Raji (cell line): ENCODE data around the gene CACNA2D4.

Experiments
- POLR2A ChIP-seq: IDR thresholded peaks from 2 replicates; pipeline ENCODE4 v1.6.1; 2011; ENCODE audit warnings: low read depth, low read length, control low read depth; ENCODE audit not compliant: insufficient read depth

The CACNA2D4 gene

DNA sequence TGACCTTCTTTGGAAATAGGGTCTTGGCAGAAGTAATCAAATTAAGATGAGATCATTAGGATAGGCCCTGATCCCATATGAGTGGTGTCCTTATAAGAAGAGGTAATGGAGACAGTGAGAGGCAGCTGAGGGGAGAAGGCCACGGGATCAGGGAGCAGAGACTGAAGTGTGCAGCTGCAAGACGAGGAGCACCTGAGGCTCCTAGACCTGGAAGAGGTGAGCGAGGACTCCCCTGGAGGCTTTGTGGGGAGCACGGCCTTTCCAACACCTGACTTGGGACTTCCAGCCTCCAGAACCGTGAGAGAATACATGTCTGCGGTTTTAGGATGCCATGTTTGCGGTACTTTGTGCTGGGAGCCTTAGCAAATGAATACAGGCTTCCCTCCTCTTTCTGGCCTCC lies 60.6 kb downstream of the CACNA2D4 start:
- no peak for TF ChIP-seq POLR2A

DNA sequence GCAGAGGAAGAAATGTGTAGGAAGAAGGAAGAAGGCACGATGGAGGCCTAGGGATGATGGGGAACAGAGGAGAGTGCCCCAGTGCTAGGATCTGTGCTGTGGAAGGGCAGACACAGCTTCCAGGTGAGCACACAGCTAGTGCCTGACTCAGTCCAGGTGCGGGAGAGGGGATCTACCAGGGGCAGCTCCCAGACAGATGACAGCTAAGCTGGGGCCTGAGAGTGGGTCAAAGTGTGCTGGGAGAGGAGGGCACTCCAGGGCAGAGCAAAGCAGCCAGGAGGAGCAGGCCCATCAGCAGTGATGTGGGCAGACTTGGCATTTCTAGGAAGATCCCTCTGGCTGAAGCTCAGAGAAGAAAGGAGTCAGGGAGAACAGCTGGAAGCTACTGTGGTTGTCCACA lies 61.4 kb downstream of the CACNA2D4 start:
- TF ChIP-seq POLR2A, result no peak

DNA sequence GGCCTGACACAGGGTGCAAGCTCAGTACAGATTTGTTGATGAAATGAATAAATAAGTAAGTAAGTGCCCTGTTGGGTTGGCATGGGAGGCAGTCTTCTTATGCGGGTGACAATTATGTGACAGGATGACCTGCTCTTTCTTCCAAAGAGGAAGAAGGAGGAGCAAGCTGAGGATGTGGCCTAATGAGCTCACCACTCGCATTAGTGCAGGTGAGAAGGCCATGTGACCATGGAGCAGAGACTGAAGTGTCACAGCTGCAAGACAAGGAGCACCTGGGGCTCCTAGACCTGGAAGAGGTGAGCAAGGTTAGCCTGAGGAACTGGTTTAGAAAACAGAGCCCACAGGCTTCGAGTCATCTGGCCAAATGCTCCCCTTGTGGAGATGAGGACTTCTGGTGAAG lies 63.2 kb downstream of the CACNA2D4 start:
- TF ChIP-seq POLR2A, result no peak

DNA sequence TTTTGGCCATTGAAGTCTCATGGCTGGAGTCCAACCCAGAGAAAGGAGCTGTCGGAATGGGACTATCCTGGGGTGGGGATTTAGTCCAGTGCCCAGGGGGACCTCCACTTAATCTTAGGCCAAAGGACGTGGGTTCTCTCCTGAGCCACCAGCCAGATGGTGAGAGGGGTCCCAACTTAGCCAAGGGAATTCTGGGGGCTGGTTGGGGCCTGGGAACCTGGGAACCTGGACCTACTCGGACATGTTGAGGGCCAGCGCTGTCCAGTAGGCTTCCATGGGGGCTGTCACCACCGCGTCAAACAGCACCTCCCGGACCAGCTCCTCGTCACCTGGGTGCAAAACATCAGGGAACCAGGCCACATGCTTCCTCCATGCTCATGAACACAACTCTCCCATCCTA lies 64.7 kb downstream of the CACNA2D4 start:
- TF ChIP-seq POLR2A, result no peak

DNA sequence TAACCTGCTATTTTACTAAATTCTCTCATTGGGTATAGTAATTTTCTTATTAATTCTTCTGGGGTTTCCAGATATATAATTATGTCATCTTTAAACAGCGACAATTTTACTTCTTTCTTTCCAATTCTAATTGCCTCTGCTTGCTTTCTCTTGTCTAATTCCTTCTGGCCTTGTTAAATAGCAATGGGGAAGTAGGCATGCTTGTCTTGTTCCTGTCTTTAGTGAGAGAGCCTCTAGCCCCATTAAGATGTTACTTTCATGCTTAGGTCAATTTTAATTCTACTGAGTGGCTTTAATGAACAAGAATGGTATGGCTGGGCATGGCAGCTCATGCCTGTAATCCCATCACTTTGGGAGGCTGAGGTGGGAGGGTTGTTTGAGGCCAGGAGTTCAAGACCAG lies 66.4 kb downstream of the CACNA2D4 start:
- TF ChIP-seq POLR2A, result no peak

DNA sequence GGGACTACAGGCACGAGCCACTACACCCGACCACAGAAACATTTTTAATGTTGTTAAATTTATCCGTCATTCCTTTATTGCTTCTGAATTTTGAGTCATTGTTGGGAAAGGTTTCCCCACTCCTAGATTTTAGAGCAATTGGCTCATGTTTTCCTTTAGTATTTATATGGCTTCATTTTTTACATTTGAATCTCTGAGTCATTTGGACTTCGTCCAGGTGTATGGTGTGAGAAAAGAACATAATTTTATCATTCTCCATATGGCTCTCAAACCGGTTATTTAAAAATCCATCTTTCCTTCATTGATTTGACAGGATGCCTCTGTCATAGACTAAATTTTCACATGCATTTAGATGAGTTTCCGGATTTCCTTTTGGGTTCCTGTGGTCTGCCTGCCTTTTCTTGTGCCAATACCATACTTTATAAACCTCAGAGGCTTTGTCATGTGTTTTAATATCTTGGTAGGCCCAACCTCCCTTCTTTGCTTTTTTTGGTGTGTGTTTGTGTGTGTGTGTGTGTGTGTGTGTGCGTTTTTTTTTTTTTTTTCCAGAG lies 67.2 kb downstream of the CACNA2D4 start:
- TF ChIP-seq POLR2A, result no peak

DNA sequence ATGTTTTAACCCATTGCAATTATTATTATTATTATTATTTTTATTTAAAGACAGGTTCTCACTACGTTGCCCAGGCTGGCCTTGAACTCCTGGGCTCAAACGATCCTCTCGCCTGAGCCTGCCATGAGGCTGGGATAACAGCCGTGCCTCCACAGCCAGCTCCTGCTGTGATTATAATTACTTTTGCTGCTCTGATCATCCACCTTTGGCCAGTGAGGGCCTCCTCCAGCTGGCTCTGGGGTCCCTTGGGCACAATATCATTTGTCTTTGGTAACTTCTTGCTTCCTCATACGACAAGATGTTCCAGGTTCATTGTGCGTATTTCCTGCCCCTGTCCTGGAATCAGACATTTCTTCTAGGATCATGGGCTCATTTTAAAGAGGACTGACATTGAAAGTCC lies 69.7 kb downstream of the CACNA2D4 start:
- TF ChIP-seq POLR2A, result no peak

DNA sequence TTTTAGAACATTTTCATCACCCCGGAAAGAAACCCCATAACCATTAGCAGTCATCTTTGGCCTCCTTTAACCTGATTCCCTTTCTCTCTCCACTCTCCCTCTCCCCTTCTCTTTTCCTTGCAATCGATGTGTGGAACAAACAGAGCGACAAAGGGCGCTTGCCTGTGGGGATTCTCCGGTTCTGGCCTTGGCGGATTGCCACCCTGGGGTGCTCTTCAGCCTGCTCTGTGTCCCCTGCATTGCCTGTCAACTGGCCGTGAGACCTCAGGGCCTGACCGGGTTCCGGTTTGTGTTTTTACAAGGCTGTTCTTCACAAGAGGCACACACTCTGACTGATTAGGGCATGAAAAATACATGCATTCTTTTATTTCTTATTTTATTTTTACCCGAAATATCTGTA lies 70.3 kb downstream of the CACNA2D4 start:
- TF ChIP-seq POLR2A, result no peak

DNA sequence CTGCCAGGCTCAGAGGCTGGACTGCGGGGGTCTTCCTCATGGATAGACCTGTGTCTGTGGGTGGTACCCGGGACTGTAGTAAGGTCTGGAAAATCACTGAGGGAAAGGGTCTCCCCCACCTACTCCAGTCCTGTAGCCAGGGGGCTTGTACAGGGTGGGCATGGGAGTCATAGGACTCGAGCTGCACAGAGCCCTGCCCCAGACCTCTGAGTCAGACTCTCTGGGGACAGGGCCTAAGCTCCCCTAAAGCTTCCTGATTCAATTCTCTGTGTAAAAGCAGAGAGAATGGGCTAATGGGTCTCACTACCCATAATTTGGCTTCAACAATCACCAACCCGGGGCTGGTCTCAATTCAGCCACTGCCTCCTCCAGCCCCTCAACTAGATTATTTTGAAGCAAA lies 71.0 kb downstream of the CACNA2D4 start:
- no peak for TF ChIP-seq POLR2A

DNA sequence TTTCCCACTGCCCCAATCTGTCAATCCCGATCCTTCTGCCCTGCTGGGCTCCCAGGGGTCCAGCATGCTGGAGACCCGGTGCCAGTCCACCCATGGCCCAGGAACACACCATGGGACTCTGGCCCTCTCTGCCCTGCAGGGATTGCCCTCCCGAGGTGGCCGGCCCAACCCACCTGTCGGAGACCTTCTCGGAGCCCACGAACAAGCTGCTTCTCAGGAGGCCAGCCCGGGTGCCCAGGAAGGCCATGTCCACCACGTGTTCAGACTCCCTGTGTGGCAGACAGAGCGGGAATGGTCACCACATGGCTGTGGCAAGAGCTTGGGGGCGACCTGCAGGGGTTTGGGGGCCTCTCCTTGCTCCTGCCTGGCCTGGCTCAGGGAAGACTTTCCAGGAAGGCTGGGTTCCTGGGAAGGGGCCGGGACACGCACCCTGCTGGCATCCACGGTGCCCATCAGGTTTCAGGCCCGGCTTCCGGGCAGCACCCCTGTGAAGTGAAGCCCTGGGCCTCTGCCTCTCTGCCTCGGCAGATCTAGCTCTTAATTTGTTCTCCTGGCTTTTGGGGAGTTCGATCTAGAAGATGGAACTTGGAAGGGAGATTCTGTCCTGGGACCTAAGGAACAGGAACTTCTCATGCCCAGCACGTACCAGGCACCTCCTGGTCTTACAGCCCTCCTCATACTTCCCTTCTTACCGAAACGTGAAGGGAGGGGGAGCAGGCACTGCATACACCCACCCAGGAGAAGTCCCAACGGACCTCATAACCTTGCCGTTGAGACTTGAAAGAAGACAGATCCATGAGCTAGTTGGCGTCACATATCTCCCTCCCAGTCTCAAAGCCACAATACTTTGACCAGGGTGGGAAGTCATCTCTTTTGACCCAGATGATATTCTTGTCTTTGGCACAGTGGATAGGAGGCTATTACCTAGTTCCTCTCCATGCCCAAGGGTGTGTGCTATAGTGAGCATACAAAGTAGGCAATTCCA lies 71.7 kb downstream of the CACNA2D4 start:
- TF ChIP-seq POLR2A, result no peak

DNA sequence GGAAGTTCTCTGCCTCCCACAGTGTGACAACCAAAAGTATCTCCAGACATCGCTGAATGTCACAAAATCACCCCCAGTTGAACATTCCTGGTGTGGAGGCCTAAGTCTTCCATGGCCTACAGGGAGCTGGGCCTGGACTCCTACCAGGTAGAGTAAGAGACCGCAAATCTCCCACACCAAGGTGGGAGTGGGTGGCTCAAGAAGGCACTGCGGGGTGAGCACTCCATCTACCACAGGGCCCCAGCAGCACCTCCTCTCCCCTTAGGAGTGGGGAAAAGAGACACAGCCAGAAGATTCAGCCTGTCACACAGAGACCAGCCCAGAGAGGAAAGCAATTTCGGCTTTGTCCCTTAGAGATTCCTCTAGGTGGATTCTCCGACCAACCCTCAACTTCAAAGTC lies 72.6 kb downstream of the CACNA2D4 start:
- TF ChIP-seq POLR2A, result no peak

DNA sequence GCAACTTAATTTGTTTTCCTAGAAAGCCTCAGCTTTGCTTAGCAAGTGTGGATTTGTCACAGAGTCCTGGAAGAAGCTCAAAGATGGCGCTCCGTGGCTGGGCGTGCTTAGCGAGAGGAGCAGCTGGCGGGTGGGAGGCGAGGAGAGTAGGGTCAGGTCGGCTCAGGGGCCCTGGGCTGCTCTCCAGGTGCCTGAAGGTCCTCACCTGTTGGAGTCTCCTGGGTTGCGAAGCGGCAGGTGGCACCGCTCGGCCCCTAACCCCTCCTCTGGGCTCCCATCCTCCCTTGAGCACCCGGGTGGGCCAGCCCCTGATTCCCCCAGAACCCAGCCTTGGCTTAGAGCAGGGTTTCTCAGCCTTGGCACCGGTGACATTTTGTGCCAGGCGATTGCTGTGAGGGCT lies 73.0 kb downstream of the CACNA2D4 start:
- TF ChIP-seq POLR2A, result no peak

DNA sequence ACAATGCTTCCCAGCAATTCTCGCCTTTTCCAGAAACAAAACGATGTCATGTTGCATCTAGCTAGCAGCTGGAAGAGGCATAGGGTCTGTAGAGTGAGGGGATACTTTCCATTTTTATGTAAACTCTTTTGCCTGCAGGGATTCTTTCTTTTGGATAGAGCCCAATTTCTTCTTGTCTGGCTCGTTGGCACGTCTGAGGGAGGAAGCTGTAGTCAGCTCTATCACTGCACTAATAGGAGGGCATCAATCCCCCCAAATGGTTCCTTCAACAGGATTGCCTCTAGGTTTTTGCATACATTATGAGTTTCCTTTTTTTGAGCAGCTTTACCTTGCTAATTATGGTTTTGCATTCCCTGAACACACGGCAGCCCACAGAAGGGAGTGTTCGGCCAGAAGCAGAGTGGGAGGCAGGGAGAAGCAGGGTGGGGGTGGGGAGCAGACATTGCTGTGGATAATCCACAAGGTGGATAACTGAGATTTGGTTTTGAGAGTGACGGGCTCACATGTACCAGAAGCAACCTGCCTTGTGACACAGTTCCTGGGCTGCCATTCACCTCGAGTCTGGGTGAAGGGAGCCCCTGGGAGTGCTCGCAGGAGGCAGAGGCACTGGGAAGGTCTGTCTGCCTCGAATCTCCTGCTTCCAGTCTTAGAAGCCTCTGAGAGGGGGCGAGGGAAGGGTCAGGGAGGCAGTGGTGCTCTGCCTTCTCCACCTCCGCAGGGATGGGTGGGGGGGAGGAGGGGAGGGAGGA lies 73.6 kb downstream of the CACNA2D4 start:
- no peak for TF ChIP-seq POLR2A

DNA sequence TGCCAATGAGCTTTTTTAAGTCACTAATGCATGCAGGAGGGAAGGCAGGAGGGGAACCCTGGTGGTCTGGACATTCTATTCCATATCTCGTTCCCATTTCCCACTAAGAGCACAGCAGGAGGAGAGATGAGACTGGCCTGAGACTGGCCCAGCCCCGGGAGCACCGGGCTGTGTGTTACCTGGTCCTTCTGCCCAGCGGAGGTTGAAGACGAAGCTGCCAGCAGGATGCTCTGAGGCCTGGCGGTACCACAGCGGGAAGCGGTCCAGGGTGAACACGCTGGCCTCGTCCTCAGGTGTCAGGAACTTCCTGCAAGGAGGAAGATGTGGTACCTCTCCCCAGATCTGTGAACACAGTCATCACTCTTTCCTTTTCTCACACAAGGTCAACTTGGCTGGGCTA lies 74.2 kb downstream of the CACNA2D4 start:
- TF ChIP-seq POLR2A, result no peak

DNA sequence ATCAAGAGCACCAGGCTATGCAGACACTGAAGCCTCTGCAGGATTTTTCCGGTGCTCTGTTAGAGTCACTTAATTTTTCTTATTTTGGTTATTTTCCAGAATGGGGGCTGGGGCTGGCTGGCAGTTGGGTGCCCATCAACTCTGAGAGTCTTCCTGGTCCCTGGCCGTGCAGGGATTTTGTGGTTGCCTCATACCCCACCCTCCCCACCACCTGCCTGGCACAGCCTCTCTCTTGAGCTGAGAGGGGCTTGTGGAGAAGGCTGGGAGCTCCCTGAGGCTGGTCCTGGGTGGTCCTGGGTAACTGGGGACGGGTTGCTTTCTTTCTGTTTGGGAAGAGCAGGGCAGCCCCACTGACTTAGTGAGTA lies 74.8 kb downstream of the CACNA2D4 start:
- TF ChIP-seq POLR2A, result no peak
